ENCODE results near the gene TMEM63C. TPM values are rescaled to one million over a fixed set of nuclear protein-coding genes. Genes with fewer than 3 reads are reported as not detected.

The TMEM63C gene
- total RNA-seq, 1 experiment from 2014 or later, result 5.7 TPM

DNA sequence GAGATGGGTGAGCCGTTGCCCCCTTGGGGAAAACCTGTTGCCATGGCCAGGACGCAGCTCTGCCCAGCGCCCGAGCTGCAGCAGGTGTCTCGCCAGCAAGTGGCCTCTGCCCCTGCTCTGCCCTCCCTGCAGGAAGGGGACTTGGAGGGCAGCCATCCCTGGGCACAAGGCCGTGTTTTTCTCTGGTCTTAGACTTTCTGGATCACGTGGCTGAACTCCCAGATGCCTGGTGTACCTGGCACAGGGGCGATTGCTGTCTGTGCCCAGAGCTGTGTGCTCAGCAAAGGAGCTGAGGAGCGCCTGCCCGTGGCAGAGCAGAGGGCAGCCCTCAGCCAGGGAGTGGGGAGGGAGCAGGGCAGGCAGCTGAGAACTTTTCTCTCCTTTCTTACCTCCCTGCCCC is 38.0 kb downstream of the TMEM63C start:
- RAD21 ChIA-PET (ENCODE audit: low non-redundant PET in 1 of 2, low total read pairs in 2 of 2, uncharacterized antibody in 2 of 2, unreplicated experiment in 2 of 2), result interaction anchor here in 1 of 2 experiments (0.6 kb wide), 1 partner anchor 97 kb away, joined by 3 read pairs; no protein-coding TSS in a partner anchor
- POLR2A ChIA-PET, result no interaction called here
- Histone ChIP-seq H3K9me2 (ENCODE audit: insufficient read depth) (no peaks in the 10 kb centered on the region), H3K4me1 (ENCODE audit: control insufficient read depth in 1 of 2, insufficient read depth in 2 of 2, low read length in 2 of 2) (peaks cover 0 to 7% of the 10 kb centered on the region in 2 experiments; a peak in 1 of 4 replicates), H3K79me2 (ENCODE audit: insufficient read depth, low read length) (no peaks in the 10 kb centered on the region), H3K4me3 (replicated peaks in 1 of 2; ENCODE audit: low read depth in 1 of 2, low read length in 2 of 2) (no peak overlapping the region), H2AFZ (ENCODE audit: low read depth, low read length, poor library complexity, severe bottlenecking) (no peak overlapping the region), H3K9ac (ENCODE audit: low read length) (no peak overlapping the region), H3K4me2 (ENCODE audit: low read length) (no peak overlapping the region), H3K9me3 (ENCODE audit: control insufficient read depth in 1 of 2, insufficient read depth in 1 of 2, low read depth in 1 of 2, low read length in 2 of 2) (no peaks in the 10 kb centered on the region), H3K27ac (ENCODE audit: low read depth, low read length) (no peak overlapping the region), H4K20me1 (ENCODE audit: insufficient read depth) (no peaks in the 10 kb centered on the region), H3K36me3 (ENCODE audit: control insufficient read depth in 1 of 2, insufficient read depth in 2 of 2, low read length in 2 of 2) (no peaks in the 10 kb centered on the region), H3K27me3 (ENCODE audit: insufficient read depth, low read length) (no peaks in the 10 kb centered on the region)
- ATAC-seq (no peak), DNase-seq (ENCODE audit: low read depth, low spot score) (no peak)
- TF ChIP-seq, protein P1, sequence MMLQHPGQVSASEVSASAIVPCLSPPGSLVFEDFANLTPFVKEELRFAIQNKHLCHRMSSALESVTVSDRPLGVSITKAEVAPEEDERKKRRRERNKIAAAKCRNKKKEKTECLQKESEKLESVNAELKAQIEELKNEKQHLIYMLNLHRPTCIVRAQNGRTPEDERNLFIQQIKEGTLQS (IDR thresholded peaks at IDR 0.05), result no peak
- TF ChIP-seq SRF (IDR thresholded peaks at IDR 0.05; ENCODE audit: low read depth), result no peak
- no peak for TF ChIP-seq CBX3 (IDR thresholded peaks at IDR 0.05; ENCODE audit: low read depth)
- TF ChIP-seq YY1 (IDR thresholded peaks at IDR 0.05; ENCODE audit: extremely low read depth, insufficient replicate concordance, low read depth, low read length), result no peak
- TF ChIP-seq FOSL1 (IDR thresholded peaks at IDR 0.05; ENCODE audit: low read depth), result no peak
- no peak for TF ChIP-seq ELF1 (IDR thresholded peaks at IDR 0.05; ENCODE audit: borderline replicate concordance, low read depth)
- TF ChIP-seq TCF7L2 (IDR thresholded peaks at IDR 0.05; ENCODE audit: borderline replicate concordance, extremely low read depth, insufficient read depth, insufficient read length), result no peak
- TF ChIP-seq RAD21 (IDR thresholded peaks at IDR 0.05; ENCODE audit: low read depth), result no peak
- TF ChIP-seq, protein P2, sequence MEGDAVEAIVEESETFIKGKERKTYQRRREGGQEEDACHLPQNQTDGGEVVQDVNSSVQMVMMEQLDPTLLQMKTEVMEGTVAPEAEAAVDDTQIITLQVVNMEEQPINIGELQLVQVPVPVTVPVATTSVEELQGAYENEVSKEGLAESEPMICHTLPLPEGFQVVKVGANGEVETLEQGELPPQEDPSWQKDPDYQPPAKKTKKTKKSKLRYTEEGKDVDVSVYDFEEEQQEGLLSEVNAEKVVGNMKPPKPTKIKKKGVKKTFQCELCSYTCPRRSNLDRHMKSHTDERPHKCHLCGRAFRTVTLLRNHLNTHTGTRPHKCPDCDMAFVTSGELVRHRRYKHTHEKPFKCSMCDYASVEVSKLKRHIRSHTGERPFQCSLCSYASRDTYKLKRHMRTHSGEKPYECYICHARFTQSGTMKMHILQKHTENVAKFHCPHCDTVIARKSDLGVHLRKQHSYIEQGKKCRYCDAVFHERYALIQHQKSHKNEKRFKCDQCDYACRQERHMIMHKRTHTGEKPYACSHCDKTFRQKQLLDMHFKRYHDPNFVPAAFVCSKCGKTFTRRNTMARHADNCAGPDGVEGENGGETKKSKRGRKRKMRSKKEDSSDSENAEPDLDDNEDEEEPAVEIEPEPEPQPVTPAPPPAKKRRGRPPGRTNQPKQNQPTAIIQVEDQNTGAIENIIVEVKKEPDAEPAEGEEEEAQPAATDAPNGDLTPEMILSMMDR (IDR thresholded peaks at IDR 0.05 in 2 of 3, conservative IDR thresholded peaks at IDR 0.05 in 1 of 3; ENCODE audit: borderline replicate concordance in 1 of 3, insufficient read depth in 1 of 3, low read depth in 2 of 3, low read length in 2 of 3), result no peak
- no peak for TF ChIP-seq ZNF274 (IDR thresholded peaks at IDR 0.05; ENCODE audit: low read depth, low read length)
- TF ChIP-seq, protein P3, sequence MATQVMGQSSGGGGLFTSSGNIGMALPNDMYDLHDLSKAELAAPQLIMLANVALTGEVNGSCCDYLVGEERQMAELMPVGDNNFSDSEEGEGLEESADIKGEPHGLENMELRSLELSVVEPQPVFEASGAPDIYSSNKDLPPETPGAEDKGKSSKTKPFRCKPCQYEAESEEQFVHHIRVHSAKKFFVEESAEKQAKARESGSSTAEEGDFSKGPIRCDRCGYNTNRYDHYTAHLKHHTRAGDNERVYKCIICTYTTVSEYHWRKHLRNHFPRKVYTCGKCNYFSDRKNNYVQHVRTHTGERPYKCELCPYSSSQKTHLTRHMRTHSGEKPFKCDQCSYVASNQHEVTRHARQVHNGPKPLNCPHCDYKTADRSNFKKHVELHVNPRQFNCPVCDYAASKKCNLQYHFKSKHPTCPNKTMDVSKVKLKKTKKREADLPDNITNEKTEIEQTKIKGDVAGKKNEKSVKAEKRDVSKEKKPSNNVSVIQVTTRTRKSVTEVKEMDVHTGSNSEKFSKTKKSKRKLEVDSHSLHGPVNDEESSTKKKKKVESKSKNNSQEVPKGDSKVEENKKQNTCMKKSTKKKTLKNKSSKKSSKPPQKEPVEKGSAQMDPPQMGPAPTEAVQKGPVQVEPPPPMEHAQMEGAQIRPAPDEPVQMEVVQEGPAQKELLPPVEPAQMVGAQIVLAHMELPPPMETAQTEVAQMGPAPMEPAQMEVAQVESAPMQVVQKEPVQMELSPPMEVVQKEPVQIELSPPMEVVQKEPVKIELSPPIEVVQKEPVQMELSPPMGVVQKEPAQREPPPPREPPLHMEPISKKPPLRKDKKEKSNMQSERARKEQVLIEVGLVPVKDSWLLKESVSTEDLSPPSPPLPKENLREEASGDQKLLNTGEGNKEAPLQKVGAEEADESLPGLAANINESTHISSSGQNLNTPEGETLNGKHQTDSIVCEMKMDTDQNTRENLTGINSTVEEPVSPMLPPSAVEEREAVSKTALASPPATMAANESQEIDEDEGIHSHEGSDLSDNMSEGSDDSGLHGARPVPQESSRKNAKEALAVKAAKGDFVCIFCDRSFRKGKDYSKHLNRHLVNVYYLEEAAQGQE (IDR thresholded peaks at IDR 0.05; ENCODE audit: low read depth), result no peak
- no peak for TF ChIP-seq ZFX (IDR thresholded peaks at IDR 0.05)
- TF ChIP-seq SP1 (IDR thresholded peaks at IDR 0.05; ENCODE audit: low read depth), result no peak
- no peak for TF ChIP-seq JUND (IDR thresholded peaks at IDR 0.05)
- BruUV-seq (replicated peaks), result no TSS peak
- CTCF ChIA-PET, result no interaction called here
- intact Hi-C loops (cut with micrococcal nuclease), result no loop called here

Measured in HCT116 (cell line).